Measurements from ENCODE around the gene ZBED1.
"Not testable (repeated sequence)": the region's sequence is repeated elsewhere in the genome, so short reads cannot be mapped to it uniquely, and the experiment has no call there.

The ZBED1 gene

GRCh38 chrX:2500803-2501558 lies at the start of gene ZBED1, which contains the start of gene DHRSX:
Gene ZBED1, minus strand, starts transcription at chrX:2500976. Its CDS starts 10,257 bp downstream, at chrX:2490719.
Gene DHRSX, minus strand, starts transcription at chrX:2500976. Its CDS starts 51 bp downstream, at chrX:2500925.
- no peak for DNase-seq

DNA sequence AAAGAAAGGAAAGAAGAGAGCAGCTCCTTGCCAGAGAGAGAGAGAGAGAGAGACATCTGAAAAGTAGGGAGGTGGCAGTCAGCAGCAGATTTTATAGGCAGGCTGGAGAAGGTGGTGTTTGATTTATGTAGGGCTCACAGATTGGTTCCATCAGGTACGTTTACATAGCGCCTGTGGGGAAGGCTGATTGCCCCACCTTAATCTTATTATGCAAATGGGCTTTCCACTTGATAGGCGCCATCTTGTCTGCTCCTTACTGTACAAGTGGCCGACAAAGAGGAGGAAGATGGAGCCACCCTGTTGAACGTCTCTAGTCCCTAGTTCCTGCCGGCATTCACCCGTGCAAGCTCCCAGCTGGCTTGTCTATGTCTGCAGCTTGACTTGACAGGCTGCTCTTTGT lies 49.1 kb upstream of the ZBED1 start:
- DNase-seq = peak; percentile 45

DNA sequence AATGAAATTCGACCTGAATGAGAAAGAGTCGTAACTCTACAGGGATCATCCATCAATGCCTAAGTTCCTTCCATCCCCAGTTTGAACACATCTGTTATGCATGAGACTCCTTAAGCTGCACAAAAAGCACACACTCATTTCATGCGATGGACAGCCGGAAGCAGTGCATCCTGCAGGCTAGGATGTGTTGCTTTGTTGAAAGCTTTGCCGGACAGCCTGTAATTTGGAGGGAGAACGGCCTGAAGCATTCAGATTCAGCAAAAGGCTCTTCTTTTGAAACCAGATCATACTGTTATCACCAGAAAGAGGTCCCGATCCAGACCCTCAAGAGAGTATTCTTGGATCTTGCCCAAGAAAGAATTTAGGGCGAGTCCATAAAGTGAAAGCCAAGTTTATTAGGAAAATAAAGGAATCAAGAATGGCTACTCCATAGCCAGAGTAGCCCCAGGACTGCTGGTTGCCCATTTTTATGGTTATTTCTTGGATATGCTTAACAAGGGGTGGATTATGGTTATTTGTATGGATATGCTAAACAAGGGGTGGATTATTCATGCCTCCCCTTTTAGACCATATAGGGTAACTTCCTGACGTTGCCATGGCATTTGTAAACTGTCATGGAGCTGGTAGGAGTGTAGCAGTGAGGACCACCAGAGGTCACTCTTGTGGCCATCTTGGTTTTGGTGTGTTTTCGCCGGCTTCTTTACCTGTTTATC lies 48.1 kb upstream of the ZBED1 start:
- no peak for DNase-seq

DNA sequence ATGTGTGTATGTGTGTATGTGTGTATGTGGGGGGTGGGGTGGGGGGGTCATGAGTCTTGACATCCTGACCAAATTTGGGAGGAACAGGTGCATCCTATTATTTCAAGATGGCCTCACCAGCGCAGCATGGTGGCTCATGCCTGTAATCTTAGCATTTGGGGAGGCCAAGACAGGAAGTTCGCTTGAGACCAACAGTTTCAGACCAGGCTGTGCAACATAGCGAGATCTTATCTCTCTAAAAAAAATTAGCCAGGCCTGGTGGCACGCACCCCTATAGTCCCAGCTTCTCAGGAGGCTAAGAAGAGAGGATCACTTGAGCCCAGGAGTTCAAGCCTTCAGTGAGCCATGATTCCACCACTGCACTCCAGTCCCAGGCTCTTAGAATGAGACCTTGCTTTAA lies 47.0 kb upstream of the ZBED1 start:
- DNase-seq = no peak

DNA sequence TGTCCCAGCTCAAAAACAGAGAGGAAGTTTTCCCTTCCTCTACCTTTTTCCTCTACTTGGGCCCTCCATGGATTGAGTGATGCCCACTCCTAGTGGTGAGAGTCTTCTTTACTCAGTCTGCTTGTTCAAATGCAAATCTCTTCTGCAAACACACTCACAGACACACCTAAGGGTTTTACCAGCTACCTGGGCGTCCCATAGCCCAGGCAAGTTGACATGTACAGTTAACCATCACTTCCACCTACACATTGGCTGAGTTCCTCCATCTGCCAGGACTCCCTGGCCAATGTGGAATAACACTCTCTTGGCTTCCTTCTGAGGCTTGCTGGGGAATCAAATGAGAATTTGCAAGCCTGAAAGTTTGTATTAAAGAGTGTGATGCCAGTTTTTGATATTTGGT lies 45.7 kb upstream of the ZBED1 start:
- DNase-seq = no peak

- DNase-seq = no peak
Observed at GRCh38 chrX:2545144-2545543, 44.4 kb upstream of the ZBED1 start.

DNA sequence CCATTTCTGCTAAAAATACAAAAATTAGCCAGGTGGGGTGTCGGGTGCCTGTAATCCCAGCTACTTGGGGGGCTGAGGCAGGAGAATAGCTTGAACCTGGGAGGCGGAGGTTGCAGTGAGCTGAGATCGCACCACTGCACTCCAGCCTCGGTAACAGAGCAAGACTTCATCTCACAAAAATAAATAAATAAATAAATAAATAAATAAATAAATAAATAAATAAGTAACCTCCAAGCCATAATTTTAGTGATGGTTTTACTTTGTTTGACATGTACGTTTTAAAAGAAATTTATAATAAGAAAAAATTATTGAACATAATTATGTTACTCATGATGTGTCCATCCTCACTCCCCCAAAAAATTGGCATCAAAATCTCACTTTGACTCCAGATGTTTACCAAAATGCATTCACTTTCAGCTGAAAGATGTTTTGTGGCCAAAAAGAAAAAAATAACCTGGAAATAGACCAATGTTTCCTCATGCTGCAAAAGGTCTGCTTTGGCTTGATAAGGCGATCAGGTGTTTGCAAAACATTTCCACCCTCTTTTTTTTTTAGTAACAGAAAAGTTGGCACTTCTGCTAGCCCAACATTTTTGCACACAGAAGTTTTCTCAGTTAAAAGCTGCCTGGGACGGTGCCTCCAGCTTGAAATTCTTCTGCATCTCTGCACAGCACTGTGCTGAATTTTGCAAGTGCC lies 42.2 kb upstream of the ZBED1 start:
- no peak for DNase-seq

DNA sequence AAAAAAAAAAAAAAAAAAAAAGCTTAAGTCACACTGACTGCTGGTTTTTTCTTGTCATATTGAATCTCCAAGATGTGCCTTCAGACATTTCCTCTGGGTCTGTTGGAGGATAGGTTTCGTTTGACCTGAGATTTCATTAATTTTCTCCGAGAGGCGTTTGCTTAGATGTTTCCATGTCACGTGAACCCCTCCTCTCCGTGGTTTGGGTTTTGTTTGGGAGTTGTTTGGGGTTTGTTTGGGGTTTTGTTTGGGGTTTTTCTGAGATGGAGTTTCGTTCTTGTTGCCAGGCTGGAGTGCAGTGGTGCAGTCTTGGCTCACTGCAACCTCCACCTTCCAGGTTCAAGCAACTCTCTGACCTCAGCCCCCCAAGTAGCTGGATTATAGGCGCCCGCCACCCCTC lies 40.8 kb upstream of the ZBED1 start:
- DNase-seq = no peak

DNA sequence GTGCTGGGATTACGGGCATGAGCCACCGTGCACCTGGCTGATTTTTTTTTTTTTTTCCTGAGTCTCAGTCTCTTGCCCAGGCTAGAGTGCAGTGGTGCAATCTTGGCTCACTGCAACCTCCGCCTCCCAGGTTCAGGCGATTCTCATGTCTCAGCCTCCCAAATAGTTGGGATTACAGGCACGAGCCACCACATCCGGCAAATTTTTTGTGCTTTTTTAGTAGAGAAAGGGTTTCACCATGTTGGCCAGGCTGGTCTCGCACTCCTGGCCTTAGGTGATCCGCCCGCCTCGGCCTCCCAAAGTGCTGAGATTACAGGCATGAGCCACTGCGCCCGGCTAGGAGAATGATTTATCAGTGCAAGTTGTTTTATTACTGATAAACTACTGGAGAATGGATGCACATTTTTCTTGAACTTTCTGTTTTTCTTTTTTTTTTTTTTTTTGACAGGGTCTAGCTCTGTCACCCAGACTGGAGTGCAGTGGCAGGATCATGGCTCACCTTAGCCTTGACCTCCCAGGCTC lies 39.7 kb upstream of the ZBED1 start:
- DNase-seq = no peak

- no peak for DNase-seq
Observed at GRCh38 chrX:2539586-2539985, 38.8 kb upstream of the ZBED1 start.

DNA sequence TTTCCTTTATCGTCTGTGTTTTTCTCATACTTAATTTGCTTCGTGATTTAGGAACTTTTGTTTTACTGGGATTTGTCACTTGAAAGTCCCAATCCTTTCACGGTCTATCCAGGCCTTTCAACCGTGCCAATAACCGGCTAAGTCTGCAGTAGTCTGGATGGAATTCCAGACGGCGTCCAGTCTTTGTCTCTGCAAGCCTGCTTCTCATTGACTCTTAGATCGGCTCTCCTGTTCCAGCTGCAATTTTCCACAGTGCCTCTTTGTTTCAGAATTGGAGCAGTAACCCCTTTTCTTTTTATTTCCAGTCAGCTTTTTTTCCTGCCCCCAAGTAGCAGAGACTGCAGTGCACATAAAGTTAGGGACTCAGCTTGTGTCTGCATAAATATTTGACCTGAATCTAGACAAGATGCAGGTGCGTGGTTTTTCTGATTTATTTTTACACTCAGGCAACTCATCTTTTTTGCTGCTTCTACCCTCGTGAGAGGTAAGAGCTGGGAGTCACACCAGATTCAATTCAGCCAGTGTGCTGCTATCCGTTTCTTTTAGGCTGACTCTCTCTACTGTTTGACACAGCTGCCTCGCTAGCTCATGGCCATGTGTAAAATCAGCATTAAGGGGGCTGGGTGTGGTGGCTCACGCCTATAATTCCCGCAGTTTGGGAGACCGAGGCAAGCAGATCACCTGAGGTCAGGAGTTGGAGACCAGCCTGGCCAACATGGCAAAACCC lies 37.4 kb upstream of the ZBED1 start:
- no peak for DNase-seq

GRCh38 chrX:2536974-2537373 lies 36.2 kb upstream of the ZBED1 start:
- no peak for DNase-seq

DNA sequence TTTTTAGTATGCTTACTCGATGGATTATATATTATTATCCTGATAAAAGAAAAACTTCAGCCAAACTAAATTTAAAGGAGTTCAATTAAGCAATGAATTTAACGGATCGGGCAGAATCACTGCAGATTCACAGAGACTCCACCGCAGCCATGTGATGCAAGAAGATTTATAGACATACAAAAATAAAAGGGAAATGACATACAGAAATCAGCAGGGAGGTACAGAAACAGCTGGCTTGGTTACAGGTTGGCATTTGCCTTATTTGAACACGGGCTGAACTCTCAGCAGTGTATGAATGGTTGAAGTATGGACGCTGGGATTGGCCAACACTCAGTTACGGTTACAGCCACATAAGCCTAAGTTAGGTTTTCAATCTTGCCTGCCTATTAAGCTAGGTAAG lies 35.4 kb upstream of the ZBED1 start:
- no peak for DNase-seq

DNA sequence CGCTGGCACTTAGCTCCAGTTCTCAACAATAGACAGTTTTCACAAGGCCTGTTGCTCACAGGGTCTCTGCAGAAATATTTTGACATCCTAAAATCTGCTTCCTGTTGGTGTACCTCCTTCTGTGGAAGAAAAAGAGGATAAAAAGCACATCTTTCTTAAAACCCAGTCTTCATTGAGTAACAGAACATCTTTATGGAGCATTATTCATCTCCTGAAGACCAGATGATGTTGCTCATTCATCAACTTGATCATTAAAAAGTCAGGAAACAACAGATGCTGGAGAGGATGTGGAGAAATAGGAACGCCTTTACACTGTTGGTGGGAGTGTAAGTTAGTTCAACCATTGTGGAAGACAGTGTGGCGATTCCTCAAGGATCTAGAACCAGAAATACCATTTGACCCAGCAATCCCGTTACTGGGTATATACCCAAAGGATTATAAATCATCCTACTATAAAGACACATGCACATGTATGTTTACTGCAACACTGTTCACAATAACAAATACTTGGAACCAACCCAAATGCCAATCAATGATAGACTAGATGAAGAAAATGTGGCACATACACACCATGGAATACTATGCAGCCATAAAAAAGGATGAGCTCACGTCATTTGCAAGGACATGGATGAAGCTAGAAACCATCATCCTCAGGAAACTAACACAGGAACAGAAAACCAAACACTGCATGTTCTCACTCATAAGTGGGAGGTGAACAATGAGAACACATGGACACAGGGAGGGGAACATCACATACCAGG lies 33.7 kb upstream of the ZBED1 start:
- DNase-seq = not testable (repeated sequence)

DNA sequence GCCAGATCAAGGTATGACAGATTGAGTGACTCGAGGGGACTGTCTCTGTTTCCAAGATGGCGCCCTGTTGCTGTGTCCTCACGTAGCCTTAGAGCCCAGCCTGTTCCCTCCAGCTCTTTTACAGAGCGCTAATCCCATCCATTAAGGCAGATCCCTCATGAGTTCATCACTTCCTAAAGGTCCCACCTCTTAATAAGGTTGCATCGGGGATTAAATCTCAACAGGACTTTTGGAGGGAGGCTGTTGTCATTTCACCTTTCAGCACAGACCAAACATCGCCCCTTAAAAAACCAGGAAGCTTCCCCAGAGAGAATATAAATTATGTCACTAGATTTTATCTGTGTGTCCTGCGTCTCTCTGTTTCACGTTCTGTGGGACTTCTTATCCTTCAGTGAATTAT lies 32.6 kb upstream of the ZBED1 start:
- DNase-seq = no peak

DNA sequence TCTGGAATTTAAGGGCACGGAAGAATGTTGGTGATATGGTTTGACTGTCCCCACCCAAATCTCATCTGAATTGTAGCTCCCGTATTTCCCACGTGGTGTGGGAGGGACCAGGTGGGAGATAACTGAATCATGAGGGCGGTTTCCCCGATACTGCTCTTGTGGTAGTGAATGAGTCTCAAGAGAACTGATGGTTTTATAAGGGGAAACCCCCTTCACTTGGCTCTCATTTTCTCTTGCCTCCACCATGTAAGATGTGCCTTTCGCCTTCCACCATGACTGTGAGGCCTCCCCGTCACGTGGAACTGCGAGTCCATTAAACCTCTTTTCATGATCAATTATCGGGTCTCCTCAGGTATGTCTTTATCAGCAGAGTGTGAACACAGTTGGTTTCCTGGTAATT lies 25.6 kb upstream of the ZBED1 start:
- no peak for DNase-seq

DNA sequence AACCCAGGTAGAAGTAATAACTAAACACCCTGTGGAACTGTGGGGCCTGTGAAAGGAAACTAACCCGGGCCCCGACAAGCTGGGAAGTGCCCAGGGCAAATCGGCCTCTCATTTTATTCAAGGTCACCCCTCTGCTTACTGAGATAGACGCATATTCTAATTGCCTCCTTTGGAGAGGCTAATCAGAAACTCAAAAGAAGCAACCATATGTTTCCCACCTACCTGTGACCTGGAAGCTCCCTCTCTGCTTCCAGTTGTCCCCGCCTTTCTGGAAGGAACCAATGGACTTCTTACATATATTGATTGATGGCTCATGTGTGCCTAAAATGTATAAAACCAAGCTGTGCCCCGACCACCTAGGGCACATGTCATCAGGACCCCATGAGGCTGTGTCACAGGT lies 23.1 kb upstream of the ZBED1 start:
- DNase-seq = no peak

DNA sequence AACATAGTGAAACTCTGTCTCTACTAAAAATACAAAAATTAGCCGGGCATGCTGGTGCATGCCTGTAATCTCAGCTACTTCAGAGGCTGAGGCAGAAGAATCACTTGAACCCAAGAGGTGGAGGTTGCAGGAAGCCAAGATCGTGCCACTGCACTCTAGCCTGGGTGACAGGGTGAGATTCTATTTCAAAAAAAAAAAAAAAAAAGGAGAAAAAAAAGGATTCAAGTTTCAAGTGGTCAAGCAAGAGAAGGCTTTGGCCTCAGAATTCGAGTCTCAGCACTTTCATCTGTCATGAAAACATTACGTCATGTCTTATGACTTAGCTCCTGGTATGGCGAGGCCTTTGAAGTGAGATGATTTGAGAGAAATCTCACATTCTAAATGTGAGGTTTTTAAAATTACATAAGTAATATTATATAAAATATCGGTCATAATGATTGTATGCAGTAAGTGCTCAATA lies 21.2 kb upstream of the ZBED1 start:
- DNase-seq = no peak

- DNase-seq = no peak
Observed at GRCh38 chrX:2521092-2521926, 20.5 kb upstream of the ZBED1 start.

DNA sequence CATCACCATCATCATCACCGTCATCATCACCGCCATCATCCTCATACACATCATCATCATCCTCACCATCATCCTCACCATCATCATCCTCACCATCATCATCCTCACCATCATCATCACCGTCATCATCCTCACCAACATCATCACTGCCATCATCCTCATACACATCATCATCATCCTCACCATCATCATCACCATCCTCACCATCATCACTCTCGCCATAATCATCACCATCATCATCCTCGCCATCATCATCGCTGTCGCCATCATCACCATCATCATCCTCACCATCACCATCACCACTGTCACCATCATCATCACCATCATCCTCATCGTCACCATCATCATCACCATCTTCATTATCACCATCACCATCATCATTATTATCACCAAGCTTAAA lies 19.8 kb upstream of the ZBED1 start:
- DNase-seq = no peak

DNA sequence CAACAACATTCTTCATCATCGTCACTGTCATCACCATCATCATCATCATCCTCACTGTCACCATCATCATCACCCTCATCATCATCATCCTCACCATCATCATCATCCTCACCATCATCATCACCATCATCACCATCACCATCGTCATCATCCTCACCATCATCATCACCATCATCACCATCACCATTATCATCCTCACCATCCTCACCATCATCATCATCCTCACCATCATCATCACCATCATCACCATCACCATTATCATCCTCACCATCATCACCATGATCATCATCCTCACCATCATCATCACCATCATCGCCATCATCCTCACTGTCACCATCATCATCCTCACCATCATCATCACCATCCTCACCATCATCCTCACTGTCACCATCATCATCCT lies 18.9 kb upstream of the ZBED1 start:
- not testable (repeated sequence) for DNase-seq
